ENCODE measurements around the gene UBXN10.

DNA sequence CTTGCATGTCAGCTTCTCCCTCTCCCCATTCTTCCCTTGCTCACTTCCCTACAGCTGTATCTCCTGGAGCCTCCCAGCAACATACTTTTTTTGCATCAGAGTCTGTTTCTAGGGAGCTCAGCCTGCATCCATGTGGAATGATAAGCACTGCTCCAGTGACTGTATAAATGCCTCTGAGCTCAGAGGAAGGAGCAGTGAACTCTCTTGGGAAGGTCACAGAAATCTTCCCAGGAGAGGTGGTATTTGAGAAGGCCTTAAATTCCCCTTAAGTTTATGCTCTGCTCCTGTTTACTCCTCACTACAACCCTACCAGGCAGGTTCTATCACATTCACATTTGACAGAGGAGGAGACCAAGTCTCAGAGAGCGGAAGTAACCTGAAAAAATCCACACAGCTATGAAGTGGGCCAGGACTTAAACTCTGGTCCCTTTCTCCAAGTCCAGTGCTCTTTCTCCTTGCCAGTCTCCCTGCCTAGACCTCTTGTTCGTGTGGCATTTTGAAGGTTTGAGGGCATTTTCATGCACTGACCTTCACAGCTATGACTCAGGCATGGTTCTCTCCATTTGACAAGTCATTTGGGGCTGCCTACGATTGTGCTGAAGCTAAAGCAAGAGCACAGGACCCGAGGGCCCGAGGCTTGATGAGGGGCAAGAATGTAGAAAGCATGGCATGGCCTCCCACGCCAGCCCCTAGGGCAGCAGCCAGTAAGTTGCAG, 5.6 kb upstream of the UBXN10 start:
- no peak for TF ChIP-seq CTCF (optimal IDR thresholded peaks at IDR 0.05 in 1 of 3, IDR thresholded peaks at IDR 0.05 in 1 of 3, conservative IDR thresholded peaks at IDR 0.05 in 1 of 3; ENCODE audit: extremely low read depth in 1 of 3, insufficient read depth in 2 of 3, low read length in 3 of 3)
- no peak for TF ChIP-seq EZH2 (IDR thresholded peaks at IDR 0.05; ENCODE audit: low read length)
